ENCODE measurements around the gene HDAC5.

The HDAC5 gene

DNA sequence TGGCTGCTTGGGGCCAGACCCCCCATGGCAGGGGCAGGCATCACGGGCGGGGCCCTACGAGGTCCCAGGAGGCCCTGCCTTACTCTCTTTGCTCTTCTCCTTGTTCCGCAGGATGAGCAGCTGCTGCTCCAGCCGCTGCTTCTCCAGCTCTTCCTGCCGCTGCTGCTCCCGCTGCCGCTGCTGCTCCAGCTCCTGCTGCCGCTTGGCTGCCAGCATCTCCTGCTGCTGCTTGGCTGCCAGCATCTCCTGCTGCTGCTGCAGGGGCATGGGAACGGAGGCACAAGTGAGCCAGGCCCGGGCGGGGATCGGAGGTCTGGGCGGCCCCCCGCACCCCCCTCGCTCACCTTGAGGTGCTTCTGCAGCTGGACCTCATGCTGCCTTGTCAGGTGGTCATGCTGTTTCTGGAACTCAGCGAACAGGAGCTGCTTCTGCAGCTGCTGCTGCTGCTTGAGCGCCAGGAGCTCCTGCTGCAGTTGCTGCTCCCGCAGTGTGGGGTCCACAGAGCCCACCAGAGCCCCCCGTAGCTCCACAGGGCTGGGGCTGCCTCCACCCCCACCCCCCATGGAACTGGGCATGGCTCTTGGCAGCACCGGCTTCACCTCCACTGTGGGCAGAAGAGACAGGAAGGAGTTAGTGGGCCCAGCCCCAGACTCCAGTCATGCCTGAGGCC, 30.1 kb downstream of the HDAC5 start:
- no peak for DNase-seq (ENCODE audit: low read depth)
- H3K4me3 ChIP-seq (ENCODE audit: low read length), result no peak overlapping the region
- TF ChIP-seq, protein P1, sequence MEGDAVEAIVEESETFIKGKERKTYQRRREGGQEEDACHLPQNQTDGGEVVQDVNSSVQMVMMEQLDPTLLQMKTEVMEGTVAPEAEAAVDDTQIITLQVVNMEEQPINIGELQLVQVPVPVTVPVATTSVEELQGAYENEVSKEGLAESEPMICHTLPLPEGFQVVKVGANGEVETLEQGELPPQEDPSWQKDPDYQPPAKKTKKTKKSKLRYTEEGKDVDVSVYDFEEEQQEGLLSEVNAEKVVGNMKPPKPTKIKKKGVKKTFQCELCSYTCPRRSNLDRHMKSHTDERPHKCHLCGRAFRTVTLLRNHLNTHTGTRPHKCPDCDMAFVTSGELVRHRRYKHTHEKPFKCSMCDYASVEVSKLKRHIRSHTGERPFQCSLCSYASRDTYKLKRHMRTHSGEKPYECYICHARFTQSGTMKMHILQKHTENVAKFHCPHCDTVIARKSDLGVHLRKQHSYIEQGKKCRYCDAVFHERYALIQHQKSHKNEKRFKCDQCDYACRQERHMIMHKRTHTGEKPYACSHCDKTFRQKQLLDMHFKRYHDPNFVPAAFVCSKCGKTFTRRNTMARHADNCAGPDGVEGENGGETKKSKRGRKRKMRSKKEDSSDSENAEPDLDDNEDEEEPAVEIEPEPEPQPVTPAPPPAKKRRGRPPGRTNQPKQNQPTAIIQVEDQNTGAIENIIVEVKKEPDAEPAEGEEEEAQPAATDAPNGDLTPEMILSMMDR (IDR thresholded peaks at IDR 0.05; ENCODE audit: insufficient read depth, low read depth, low read length, missing control alignments), result no peak

DNA sequence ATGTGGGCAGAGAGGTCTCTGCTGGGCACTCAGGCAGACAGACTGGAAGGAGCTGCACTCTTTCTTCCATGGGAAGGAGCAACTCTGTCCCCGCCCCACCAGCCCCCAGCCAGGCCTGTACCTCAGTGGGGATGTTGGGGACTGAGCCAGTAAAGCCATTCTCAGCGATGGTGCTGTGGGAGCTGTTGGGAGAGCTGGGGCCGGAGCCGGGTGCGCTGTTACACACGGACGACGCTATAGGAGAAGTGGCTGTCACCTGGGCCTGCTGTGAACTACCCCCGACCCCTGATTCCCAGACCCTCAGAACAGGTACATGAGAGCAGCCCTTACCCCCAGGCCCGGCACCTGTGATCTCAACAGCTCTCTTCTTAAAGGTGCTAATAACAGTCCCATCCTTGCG, 31.4 kb downstream of the HDAC5 start:
- TF ChIP-seq, protein P1 (IDR thresholded peaks at IDR 0.05; ENCODE audit: insufficient read depth, low read depth, low read length, missing control alignments), result no peak
- H3K4me3 ChIP-seq (ENCODE audit: low read length), result no peak overlapping the region
- DNase-seq (ENCODE audit: low read depth), result no peak

DNA sequence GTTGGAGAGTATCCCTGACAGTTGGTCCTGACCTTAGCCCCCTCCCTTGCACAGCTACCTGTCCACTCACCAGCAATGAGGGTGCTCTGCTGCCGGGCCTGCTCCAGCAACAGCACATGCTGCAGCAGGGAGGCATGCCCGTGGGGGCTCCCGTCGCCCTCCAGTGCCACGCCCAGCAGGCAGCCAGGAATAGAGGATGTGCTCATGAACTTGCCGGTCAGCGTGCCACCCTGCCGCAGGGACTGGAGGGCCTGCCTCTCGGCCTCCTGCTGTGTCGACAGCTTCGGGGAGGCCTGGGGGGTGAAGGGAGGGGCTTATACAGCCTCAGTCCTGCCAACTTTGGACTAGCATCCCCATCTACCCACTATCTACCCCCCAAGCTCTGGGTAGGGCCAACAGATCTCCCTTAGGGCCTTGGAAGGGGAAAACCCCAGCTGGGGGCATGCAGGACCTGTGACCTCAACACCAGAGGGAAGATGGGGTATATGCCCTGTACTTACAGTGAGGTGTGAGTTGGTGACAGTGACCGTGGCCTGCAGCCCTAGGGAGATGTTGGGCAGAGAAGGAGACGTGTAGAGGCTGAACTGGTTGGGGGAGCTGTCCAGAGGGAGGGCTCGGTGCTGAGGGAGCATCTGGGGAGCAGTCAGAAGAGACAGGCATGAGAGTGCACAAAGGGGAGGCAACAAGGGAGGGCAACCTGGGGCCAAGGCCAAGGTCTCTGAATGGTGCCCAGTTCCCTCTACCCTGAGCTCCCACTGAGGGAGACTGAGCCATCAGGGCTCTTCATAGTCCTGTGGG, 32.0 kb downstream of the HDAC5 start:
- TF ChIP-seq, protein P1 (IDR thresholded peaks at IDR 0.05; ENCODE audit: insufficient read depth, low read depth, low read length, missing control alignments), result no peak
- no peak for DNase-seq (ENCODE audit: low read depth)
- H3K4me3 ChIP-seq (ENCODE audit: low read length), result no peak overlapping the region

DNA sequence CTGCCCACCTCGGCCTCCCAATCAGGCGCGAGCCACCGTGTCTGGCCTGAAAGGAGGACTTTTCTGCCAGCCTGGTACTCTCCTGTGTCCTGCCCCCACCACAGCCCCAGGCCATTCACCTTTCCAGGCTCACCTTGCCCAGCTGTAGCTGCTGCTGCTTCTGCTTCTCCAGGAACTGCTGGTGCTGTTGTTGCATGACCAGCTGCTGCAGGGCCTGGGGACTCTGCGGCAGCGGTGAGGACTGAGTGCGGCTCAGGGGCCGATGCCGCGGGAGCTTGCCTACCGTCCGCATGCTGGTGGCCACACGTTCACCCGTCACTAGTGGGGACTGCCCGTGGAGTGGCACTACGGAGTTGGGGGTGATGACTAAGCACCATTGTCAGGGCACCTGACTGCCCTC, 35.2 kb downstream of the HDAC5 start:
- TF ChIP-seq, protein P1 (IDR thresholded peaks at IDR 0.05; ENCODE audit: insufficient read depth, low read depth, low read length, missing control alignments), result no peak
- DNase-seq (ENCODE audit: low read depth), result no peak
- no peak overlapping the region for H3K4me3 ChIP-seq (ENCODE audit: low read length)

DNA sequence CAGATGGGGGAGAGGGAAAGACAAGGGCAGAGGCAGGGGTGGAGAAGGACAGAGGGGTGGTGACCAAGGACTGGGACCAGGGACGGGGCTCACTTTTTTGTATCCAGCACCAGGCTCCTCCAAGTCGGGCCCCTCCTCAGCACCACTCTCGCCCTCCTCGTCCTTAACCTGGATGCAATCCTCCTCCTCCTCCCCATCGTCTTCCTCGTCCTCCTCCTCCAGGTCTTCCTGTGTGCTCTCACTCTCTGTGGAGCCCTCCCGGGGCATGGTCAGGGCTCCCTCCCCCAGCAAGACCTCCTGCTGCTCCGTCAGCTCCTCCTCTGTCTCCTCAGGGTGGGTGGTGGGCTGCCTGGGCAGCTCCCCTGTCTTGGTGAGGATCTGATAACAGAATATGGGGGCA, 36.1 kb downstream of the HDAC5 start:
- DNase-seq (ENCODE audit: low read depth), result no peak
- TF ChIP-seq, protein P1 (IDR thresholded peaks at IDR 0.05; ENCODE audit: insufficient read depth, low read depth, low read length, missing control alignments), result no peak
- no peak overlapping the region for H3K4me3 ChIP-seq (ENCODE audit: low read length)

DNA sequence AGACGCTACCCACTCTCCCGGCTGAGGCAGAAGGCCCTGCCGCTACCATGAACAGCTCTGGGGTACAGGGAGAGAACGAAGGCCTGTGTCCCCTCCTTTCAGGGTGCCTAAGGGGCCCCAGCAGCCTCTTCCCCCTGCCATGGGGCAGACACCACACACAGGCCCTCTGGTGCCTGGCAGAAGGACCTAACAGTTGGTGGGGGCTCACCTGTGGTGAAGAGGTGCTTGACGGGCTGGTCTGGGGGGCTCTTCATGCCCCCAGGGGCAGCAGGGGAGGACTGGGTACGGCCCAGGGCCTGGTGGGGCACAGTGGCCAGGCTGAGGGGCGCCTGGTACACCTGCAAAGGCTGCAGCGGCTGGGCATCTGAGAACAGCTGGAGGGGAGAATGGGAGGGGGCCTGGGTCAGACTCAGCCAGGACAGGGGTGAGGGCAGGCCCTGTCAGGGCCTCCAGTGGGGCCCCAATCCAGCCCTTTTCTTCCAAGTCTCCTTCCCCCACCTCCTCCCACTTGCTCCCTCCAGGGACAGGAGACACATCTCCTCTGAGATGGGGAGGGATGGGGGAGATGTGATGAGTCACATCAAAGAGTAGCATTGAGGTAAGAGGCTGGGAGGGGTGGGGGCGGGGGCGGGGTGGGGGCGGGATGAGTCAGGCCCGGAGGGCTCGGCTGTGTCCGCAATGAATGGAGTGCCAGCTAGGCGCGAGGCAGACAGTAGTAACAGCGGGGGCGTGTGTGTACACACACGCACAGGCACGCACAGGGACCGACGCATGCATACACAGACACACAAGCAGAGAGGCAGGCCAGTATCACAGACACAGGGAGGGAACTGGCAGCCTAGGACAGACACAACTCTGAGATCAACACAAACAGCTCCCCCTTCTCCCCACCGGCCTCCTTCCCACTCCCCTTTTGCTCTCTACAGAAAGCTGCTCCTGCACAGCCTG, 36.8 kb downstream of the HDAC5 start:
- TF ChIP-seq, protein P1 (IDR thresholded peaks at IDR 0.05; ENCODE audit: insufficient read depth, low read depth, low read length, missing control alignments), result no peak
- H3K4me3 ChIP-seq (ENCODE audit: low read length), result no peak overlapping the region
- DNase-seq (ENCODE audit: low read depth), result peak; percentile 96

Measured in epithelial cell of esophagus (primary cell).